MCF 10A (cell line): ENCODE results near the gene DENND1C. TPM values are rescaled to one million over a fixed set of nuclear protein-coding genes. Genes with fewer than 3 reads are reported as not detected.

ENCODE experiments used
- BruUV-seq: library from RNA; stranded (reverse); fragments of 400-500 nt; replicated peaks from 2 replicates; lab custom pipeline; 2021; lab: Mats Ljungman, UMichigan
- CTCF ChIA-PET: fragments of 300-600 bp; sonication (Branson Sonifier 250); formaldehyde crosslinking; extraction: SDS; loops from one replicate; lab custom pipeline; 2021; ENCODE audit warnings: antibody characterized with exemption, inconsistent platforms; lab: Yijun Ruan, JAX
- POLR2A ChIA-PET: fragments of 300-600, 350-650 bp; sonication (Branson Sonifier 250); formaldehyde crosslinking; extraction: SDS; loops from one replicate; lab custom pipeline; 2020; ENCODE audit warnings: antibody characterized with exemption, inconsistent platforms; lab: Yijun Ruan, JAX
- DNase-seq: peaks from one replicate; pipeline ENCODE4 v3.0.0-alpha.2; 2018; ENCODE audit not compliant: unreplicated experiment
- H3K27ac Mint-ChIP-seq: one replicate; pipeline ENCODE4 v1.8.0; 2022; ENCODE audit warnings: mild to moderate bottlenecking, low read depth, mixed read lengths; ENCODE audit not compliant: unreplicated experiment
- H3K27me3 Mint-ChIP-seq: one replicate; pipeline ENCODE4 v1.8.0; 2022; ENCODE audit warnings: mixed read lengths; ENCODE audit not compliant: insufficient read depth, unreplicated experiment
- H3K36me3 Mint-ChIP-seq: one replicate; pipeline ENCODE4 v1.8.0; 2022; ENCODE audit warnings: mild to moderate bottlenecking, moderate library complexity, mixed read lengths; ENCODE audit not compliant: insufficient read depth, unreplicated experiment
- H3K4me1 Mint-ChIP-seq: one replicate; pipeline ENCODE4 v1.8.0; 2022; ENCODE audit warnings: mixed read lengths; ENCODE audit not compliant: insufficient read depth, unreplicated experiment
- H3K4me3 Mint-ChIP-seq: one replicate; pipeline ENCODE4 v1.8.0; 2022; ENCODE audit warnings: mild to moderate bottlenecking, moderate library complexity, mixed read lengths; ENCODE audit not compliant: unreplicated experiment
- H3K9me3 Mint-ChIP-seq: one replicate; pipeline ENCODE4 v1.8.0; 2022; ENCODE audit warnings: mixed read lengths; ENCODE audit not compliant: unreplicated experiment
- CTCF ChIP-seq: fragments of 200-600 bp; IDR thresholded peaks from one replicate; pipeline ENCODE4 v1.8.0; 2022; ENCODE audit warnings: antibody characterized with exemption, mild to moderate bottlenecking; ENCODE audit not compliant: unreplicated experiment
- intact Hi-C: fragments of 100-400 bp; cut with micrococcal nuclease; formaldehyde crosslinking; loops from 2 replicates; pipeline ENCODE4 v1.14.1; 2022
- total RNA-seq: library from RNA; stranded (reverse); gene quantifications from 2 replicates; pipeline ENCODE4 v1.2.3, GENCODE V29; 2022

The DENND1C gene
- total RNA-seq, 1 experiment from 2014 or later, result not detected

DNA sequence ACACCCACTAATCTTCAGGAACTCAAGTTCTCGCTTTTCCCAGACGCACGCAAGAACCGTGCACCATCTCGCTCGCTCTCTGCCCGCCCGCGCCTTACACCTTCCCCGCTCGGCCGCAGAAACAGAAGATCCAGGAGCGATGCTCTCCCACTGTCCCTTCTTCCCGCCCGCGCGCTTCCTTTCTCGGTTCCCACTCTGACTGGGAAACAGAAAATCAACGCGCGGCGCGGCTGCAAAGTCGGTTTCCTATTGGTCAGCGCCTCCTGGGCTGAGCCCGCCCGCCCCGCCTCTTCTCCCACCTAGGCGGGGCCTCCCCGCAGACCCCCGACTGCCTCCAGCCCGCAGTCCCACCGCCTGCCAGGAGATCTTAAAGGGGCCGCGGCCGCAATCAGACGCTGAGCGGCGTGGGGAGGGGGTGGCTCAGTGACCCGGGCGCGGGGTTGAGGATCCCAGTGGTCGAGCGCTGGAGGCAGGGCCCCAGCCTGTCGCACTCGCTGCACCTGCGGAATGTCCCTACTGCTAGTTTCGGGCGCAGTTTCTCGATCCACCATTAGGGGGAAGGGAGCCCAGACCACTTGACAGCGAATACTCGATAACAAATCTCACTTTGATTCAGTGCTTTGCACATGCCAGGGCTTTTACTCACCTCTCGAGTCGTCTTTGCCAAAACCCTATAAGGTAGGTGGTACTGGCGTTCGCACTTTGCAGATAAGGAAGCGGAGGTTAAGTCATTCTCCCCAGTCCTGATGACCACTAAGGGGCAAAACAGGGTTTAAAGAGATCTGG lies 21.3 kb downstream of the DENND1C start:
- intact Hi-C loops, result no loop called here
- ChIA-PET CTCF (interaction anchor here (0.7 kb wide), 1 partner anchor 176 kb away, joined by 3 read pairs; no protein-coding TSS in a partner anchor), POLR2A (interaction anchor here (0.9 to 1.3 kb wide), 6 partner anchors 35 to 307 kb away, joined by 3 to 9 read pairs (median 4); partner anchors contain the start of genes ALKBH7 and SH2D3A)
- Mint-ChIP-seq H3K4me3 (peak overlapping the region; percentile 80), H3K36me3 (peaks cover 13% of the 10 kb centered on the region), H3K27me3 (no peaks in the 10 kb centered on the region), H3K4me1 (peaks cover 16% of the 10 kb centered on the region), H3K9me3 (no peaks in the 10 kb centered on the region), H3K27ac (peak overlapping the region; percentile 13)
- peak; percentile 22 for TF ChIP-seq CTCF
- DNase-seq, result peak; percentile 99
- no TSS peak for BruUV-seq

GRCh38 chr19:6459262-6460098 lies 22.1 kb downstream of the DENND1C start, which contains the start of gene SLC25A23:
SLC25A23 (minus strand) TSS chr19:6459792; CDS start chr19:6459628, 164 bp downstream.
- Mint-ChIP-seq H3K36me3 (peaks cover 19% of the 10 kb centered on the region), H3K27ac (peak within 1 kb of the TSS; percentile 73), H3K4me3 (peak within 1 kb of the TSS; percentile 80), H3K27me3 (no peaks in the 10 kb centered on the region), H3K4me1 (peaks cover 10% of the 10 kb centered on the region), H3K9me3 (no peaks in the 10 kb centered on the region)
- no peak for TF ChIP-seq CTCF
- CTCF ChIA-PET, result no interaction called here
- intact Hi-C loops, result no loop called here
- no TSS peak for BruUV-seq
- peak; percentile 76 for DNase-seq
- POLR2A ChIA-PET, result interaction anchor here (0.6 to 1.3 kb wide), 8 partner anchors 34 to 307 kb away, joined by 3 to 9 read pairs (median 4); partner anchors contain the start of genes ALKBH7 and SH2D3A

DNA sequence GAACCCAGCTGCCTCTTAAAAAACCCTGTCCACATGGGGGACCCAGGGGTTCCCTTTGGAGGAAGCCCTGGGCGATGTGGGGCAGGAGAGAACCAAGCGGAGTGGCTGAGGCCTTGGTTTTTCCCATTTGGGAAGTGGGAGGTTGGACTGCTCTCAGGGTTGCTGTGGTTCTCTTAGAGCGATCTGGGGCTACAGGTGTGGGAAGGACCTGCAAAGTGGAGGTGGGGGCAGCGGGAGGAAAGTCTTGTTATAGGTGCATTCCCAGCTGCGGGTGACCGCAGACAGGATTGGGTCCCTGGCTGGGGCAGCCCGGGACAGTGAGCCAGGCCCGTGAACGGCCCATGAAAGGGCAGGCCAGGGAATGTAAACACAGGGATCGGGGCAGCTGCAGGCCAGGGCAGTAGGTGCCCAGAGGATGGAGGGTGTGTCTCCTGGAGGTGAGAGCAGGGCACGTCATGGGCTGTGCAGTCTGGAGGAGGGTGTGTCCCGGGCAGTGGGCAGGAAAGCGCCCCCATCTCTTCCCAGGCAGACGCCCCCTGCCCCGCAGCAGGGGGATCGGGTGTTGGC lies 22.8 kb downstream of the DENND1C start:
- Mint-ChIP-seq H3K27ac (peak overlapping the region; percentile 73), H3K27me3 (no peaks in the 10 kb centered on the region), H3K36me3 (peaks cover 24% of the 10 kb centered on the region), H3K4me3 (peak overlapping the region; percentile 80), H3K9me3 (no peaks in the 10 kb centered on the region), H3K4me1 (peaks cover 10% of the 10 kb centered on the region)
- BruUV-seq, result no TSS peak
- intact Hi-C loops, result no loop called here
- no peak for TF ChIP-seq CTCF
- ChIA-PET CTCF (no interaction called here), POLR2A (interaction anchor here (0.6 to 1.3 kb wide), 4 partner anchors 33 to 280 kb away, joined by 4 to 9 read pairs (median 4); partner anchors contain the start of gene ALKBH7)
- DNase-seq, result no peak
